ENCODE results near the gene BCKDHB. TPM values are rescaled to one million over a fixed set of nuclear protein-coding genes. Genes with fewer than 3 reads are reported as not detected.

BCKDHB gene
- total RNA-seq, 1 donor from 2014 or later = 37.2 TPM

DNA sequence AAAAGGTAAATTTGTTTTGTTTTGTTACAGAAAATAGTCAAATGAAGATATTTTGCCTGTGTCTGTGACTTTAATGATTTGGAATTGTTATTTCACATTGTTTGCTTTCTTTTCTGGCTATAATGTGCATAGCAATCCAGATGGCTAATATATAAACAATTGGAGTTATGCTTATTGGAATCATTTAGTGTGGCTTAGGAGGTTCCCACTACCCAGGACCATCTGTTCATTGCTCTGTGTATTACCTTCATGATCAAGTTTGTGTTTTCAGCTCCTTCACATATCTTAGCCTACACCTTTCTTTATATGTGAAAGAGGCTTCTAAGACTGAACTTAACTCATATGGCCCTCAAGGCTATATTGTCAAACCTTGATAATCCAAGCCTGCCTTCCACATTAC is 232.9 kb downstream of the BCKDHB start:
- Histone ChIP-seq H3K27me3 (ENCODE audit: low read depth) (no peaks in the 10 kb centered on the region), H3K9me3 (replicated peaks) (no peaks in the 10 kb centered on the region), H3K4me3 (no peak overlapping the region), H3K4me1 (peaks cover 1% of the 10 kb centered on the region), H3K36me3 (no peaks in the 10 kb centered on the region), H3K27ac (replicated peaks) (no peak overlapping the region)
- intact Hi-C loops (cut with micrococcal nuclease) = no loop called here
- TF ChIP-seq, protein P1, sequence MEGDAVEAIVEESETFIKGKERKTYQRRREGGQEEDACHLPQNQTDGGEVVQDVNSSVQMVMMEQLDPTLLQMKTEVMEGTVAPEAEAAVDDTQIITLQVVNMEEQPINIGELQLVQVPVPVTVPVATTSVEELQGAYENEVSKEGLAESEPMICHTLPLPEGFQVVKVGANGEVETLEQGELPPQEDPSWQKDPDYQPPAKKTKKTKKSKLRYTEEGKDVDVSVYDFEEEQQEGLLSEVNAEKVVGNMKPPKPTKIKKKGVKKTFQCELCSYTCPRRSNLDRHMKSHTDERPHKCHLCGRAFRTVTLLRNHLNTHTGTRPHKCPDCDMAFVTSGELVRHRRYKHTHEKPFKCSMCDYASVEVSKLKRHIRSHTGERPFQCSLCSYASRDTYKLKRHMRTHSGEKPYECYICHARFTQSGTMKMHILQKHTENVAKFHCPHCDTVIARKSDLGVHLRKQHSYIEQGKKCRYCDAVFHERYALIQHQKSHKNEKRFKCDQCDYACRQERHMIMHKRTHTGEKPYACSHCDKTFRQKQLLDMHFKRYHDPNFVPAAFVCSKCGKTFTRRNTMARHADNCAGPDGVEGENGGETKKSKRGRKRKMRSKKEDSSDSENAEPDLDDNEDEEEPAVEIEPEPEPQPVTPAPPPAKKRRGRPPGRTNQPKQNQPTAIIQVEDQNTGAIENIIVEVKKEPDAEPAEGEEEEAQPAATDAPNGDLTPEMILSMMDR (IDR thresholded peaks at IDR 0.05; ENCODE audit: borderline replicate concordance) = no peak
- no peak for DNase-seq

DNA sequence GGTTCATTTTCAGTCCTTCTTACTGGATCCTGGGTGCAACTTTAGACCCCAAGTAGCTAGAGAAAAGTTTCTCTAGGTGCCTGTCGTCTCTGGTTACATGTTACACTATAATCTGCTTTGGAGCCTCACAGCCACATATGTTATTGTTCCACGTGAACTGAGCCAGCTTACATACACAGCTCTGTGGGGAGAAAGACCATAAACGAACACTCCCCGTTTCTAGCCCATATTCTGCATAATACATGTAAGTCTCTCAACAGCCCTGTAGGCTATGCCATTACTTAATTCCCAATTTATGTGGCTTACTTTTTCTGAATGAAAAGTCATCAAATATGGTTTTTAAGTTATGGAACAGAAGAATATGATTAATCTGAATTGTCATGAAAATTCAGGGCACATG is 233.8 kb downstream of the BCKDHB start:
- intact Hi-C loops (cut with micrococcal nuclease) = no loop called here
- Histone ChIP-seq H3K9me3 (replicated peaks) (no peaks in the 10 kb centered on the region), H3K36me3 (no peaks in the 10 kb centered on the region), H3K27me3 (ENCODE audit: low read depth) (no peaks in the 10 kb centered on the region), H3K4me3 (no peak overlapping the region), H3K27ac (replicated peaks) (no peak overlapping the region), H3K4me1 (no peaks in the 10 kb centered on the region)
- TF ChIP-seq, protein P1 (IDR thresholded peaks at IDR 0.05; ENCODE audit: borderline replicate concordance) = no peak
- no peak for DNase-seq

DNA sequence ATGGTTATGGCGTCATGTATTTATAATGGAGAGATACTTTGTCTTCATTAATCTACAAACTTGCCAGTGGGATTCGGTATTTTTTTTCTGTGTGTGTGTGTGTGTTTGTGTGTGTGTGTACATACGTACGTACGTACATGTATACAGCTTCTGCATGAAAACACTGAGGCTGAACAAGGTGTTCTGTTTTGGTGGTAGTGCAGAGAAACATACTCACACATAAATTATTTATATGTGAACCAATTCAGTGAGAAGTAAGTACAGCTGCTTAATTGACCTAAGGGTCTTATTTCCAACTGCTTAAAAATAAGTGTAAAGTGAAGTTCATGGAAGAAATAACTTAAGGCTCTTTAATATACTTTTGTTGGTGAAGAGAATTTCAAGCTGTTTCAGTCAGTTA is 234.2 kb downstream of the BCKDHB start:
- no peaks in the 10 kb centered on the region for H3K36me3 ChIP-seq
- intact Hi-C loops (cut with micrococcal nuclease) = no loop called here
- H3K27me3 ChIP-seq (ENCODE audit: low read depth) = no peaks in the 10 kb centered on the region
- TF ChIP-seq, protein P1 (IDR thresholded peaks at IDR 0.05; ENCODE audit: borderline replicate concordance) = no peak
- H3K9me3 ChIP-seq (replicated peaks) = no peaks in the 10 kb centered on the region
- H3K4me1 ChIP-seq = no peaks in the 10 kb centered on the region
- no peak for DNase-seq
- H3K27ac ChIP-seq (replicated peaks) = no peak overlapping the region
- no peak overlapping the region for H3K4me3 ChIP-seq

DNA sequence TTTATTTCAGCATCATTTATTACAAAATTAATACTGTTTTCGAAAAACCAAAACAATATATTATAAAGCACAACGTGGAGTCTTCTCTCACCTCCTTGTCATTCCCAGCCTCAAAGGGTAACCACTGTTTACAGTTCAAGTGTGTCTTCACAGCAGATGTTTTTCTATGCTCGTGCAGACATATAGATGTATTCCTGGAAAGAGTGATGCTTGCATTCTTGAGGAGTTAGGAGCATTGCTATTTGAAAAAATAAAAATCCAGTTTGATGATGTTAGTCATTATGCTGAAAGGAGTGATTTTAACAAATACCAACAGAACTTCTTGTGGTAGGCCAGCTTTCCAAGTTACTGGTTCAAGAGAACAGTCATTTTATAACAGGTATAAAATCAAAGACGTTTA is 234.9 kb downstream of the BCKDHB start:
- Histone ChIP-seq H3K4me3 (no peak overlapping the region), H3K9me3 (replicated peaks) (no peaks in the 10 kb centered on the region), H3K27me3 (ENCODE audit: low read depth) (no peaks in the 10 kb centered on the region), H3K4me1 (no peaks in the 10 kb centered on the region), H3K36me3 (no peaks in the 10 kb centered on the region), H3K27ac (replicated peaks) (no peak overlapping the region)
- TF ChIP-seq, protein P1 (IDR thresholded peaks at IDR 0.05; ENCODE audit: borderline replicate concordance) = no peak
- no peak for DNase-seq
- intact Hi-C loops (cut with micrococcal nuclease) = no loop called here

DNA sequence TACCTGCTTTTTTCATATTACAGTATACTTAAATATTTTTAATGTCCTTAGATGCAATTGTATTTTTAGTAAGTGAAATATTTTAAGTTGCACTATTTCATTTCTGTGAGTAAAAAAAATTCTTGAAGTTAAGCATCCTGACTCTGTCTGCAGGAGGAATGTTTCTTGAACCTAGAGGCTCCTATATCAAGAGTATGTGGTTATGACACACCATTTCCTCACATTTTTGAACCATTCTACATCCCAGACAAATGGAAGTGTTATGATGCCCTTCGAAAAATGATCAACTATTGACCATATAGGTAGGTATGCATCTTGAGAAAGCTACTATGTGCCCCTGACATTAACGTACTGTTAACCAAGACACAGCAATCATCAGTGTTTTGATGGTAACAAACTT is 237.0 kb downstream of the BCKDHB start:
- Histone ChIP-seq H3K9me3 (replicated peaks) (no peaks in the 10 kb centered on the region), H3K27me3 (ENCODE audit: low read depth) (no peaks in the 10 kb centered on the region), H3K4me3 (no peak overlapping the region), H3K4me1 (peaks cover 13% of the 10 kb centered on the region), H3K27ac (replicated peaks) (no peak overlapping the region), H3K36me3 (no peaks in the 10 kb centered on the region)
- intact Hi-C loops (cut with micrococcal nuclease) = no loop called here
- no peak for DNase-seq
- TF ChIP-seq, protein P1 (IDR thresholded peaks at IDR 0.05; ENCODE audit: borderline replicate concordance) = no peak

DNA sequence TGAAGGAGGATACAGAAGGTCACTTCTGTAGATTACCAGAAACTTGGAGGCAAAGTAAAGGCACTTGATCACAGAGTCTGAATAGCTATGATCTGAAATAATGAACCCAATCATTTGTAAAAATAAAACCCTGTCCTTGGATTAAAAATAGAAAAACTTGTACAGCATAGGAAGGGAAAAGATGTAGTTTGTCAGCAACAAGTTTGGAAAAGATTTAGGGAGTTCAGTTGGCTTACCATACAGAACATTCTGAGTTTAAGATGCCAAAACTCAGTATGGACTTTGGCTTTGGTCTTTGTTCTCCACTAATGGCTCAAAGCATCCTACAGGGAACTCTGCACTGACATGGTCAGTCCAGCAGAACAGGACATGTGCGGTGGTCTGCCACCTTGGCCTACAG is 240.6 kb downstream of the BCKDHB start:
- TF ChIP-seq, protein P1 (IDR thresholded peaks at IDR 0.05; ENCODE audit: borderline replicate concordance) = no peak
- no peak overlapping the region for H3K4me3 ChIP-seq
- no peak overlapping the region for H3K27ac ChIP-seq (replicated peaks)
- no peaks in the 10 kb centered on the region for H3K36me3 ChIP-seq
- intact Hi-C loops (cut with micrococcal nuclease) = no loop called here
- H3K4me1 ChIP-seq = peaks cover 13% of the 10 kb centered on the region
- H3K9me3 ChIP-seq (replicated peaks) = no peaks in the 10 kb centered on the region
- H3K27me3 ChIP-seq (ENCODE audit: low read depth) = no peaks in the 10 kb centered on the region
- DNase-seq = no peak
